SH-SY5Y (cell line): Measurements from ENCODE around the gene CEBPA.

Experiments
- GATA2 ChIP-seq: IDR thresholded peaks from 2 replicates; pipeline ENCODE4 v1.6.1; 2011; ENCODE audit warnings: mild to moderate bottlenecking, low read depth, low read length
- GATA3 ChIP-seq: IDR thresholded peaks from 2 replicates; pipeline ENCODE4 v1.6.1; 2011; ENCODE audit warnings: low read depth, mild to moderate bottlenecking, low read length, moderate library complexity

GRCh38 chr19:33346665-33347064, 44.3 kb upstream of the CEBPA start:
- TF ChIP-seq GATA3: no peak
- no peak for TF ChIP-seq GATA2
